WTC11 (cell line): ENCODE results near the gene TOB1.

ENCODE experiments used
- AFF4 ChIP-seq: sonication (generic); formaldehyde crosslinking; IDR thresholded peaks from 2 replicates; pipeline ENCODE4 v1.8.1; 2023; ENCODE audit warnings: mild to moderate bottlenecking, missing genetic modification reagents, borderline replicate concordance
- CTCF ChIP-seq: fragments of 200-600 bp; IDR thresholded peaks from 2 replicates; pipeline ENCODE4 v1.8.0; 2022; ENCODE audit warnings: antibody characterized with exemption
- ESRRA ChIP-seq: sonication (generic); formaldehyde crosslinking; IDR thresholded peaks from 2 replicates; pipeline ENCODE4 v1.8.1; 2022; ENCODE audit warnings: mild to moderate bottlenecking, missing genetic modification reagents, borderline replicate concordance
- FOXK1 ChIP-seq: sonication (generic); formaldehyde crosslinking; IDR thresholded peaks from 2 replicates; pipeline ENCODE4 v1.8.0; 2022; ENCODE audit warnings: mild to moderate bottlenecking, moderate library complexity, missing genetic modification reagents
- JUN ChIP-seq: sonication (generic); formaldehyde crosslinking; IDR thresholded peaks from 2 replicates; pipeline ENCODE4 v1.8.0; 2023; ENCODE audit warnings: mild to moderate bottlenecking, missing genetic modification reagents
- MAX ChIP-seq: sonication (generic); formaldehyde crosslinking; IDR thresholded peaks from 2 replicates; pipeline ENCODE4 v1.8.0; 2022; ENCODE audit warnings: mild to moderate bottlenecking, missing genetic modification reagents
- MYBL2 ChIP-seq: sonication (generic); formaldehyde crosslinking; IDR thresholded peaks from 2 replicates; pipeline ENCODE4 v1.8.1; 2023; ENCODE audit warnings: mild to moderate bottlenecking, moderate library complexity, missing genetic modification reagents
- NFYB ChIP-seq: sonication (generic); formaldehyde crosslinking; conservative IDR thresholded peaks from 2 replicates; pipeline ENCODE4 v1.8.0; 2022; ENCODE audit warnings: low read depth, missing genetic modification reagents
- NR3C1 ChIP-seq: sonication (generic); formaldehyde crosslinking; conservative IDR thresholded peaks from 2 replicates; pipeline ENCODE4 v1.8.1; 2023; ENCODE audit warnings: low read depth, mild to moderate bottlenecking, missing genetic modification reagents
- SP1 ChIP-seq: sonication (generic); formaldehyde crosslinking; conservative IDR thresholded peaks from 2 replicates; pipeline ENCODE4 v1.8.1; 2022; ENCODE audit warnings: missing genetic modification reagents
- ZNF121 ChIP-seq: sonication (generic); formaldehyde crosslinking; IDR thresholded peaks from 2 replicates; pipeline ENCODE4 v1.8.0; 2023; ENCODE audit warnings: missing genetic modification reagents
- ZNF423 ChIP-seq: fragments of 250-450 bp; sonication (Bioruptor Pico); IDR thresholded peaks from 2 replicates; pipeline ENCODE4 v2.1.2; 2022; ENCODE audit warnings: mild to moderate bottlenecking, moderate library complexity
- ZSCAN18 ChIP-seq: fragments of 250-450 bp; sonication (Bioruptor Pico); IDR thresholded peaks from 2 replicates; pipeline ENCODE4 v2.1.2; 2022; ENCODE audit warnings: mild to moderate bottlenecking, moderate library complexity

- TF ChIP-seq JUN (no peak), MAX (CRISPR knock-in tag) (no peak), CTCF (no peak), ZSCAN18 (CRISPR knock-in tag) (no peak), ZNF423 (CRISPR knock-in tag) (no peak), SP1 (no peak), MYBL2 (CRISPR knock-in tag) (no peak), ESRRA (CRISPR knock-in tag) (no peak), ZNF121 (CRISPR knock-in tag) (no peak), NR3C1 (CRISPR knock-in tag) (no peak), AFF4 (CRISPR knock-in tag) (no peak), NFYB (no peak), FOXK1 (CRISPR knock-in tag) (no peak)
These were observed 35.2 kb downstream of the TOB1 start for GRCh38 chr17:50830994-50831393.
